Keratinocyte (primary cell): ENCODE results near the gene KRTAP10-8. TPM values are rescaled to one million over a fixed set of nuclear protein-coding genes. Genes with fewer than 3 reads are reported as not detected.
"Not testable (repeated sequence)": the region's sequence is repeated elsewhere in the genome, so short reads cannot be mapped to it uniquely, and the experiment has no call there.

Experiments
- DNase-seq: peaks from one replicate; pipeline ENCODE4 v3.0.0-alpha.2; 2011; ENCODE audit warnings: low read depth, missing footprints, low spot score
- FAIRE-seq: peaks from 2 replicates; lab custom pipeline; 2011; peaks lifted over from hg19 to GRCh38; lab: Jason Lieb, UNC
- H2AFZ ChIP-seq: 2 replicates; pipeline ENCODE4 v1.6.0; 2012; ENCODE audit warnings: low read length, control low read depth, inconsistent platforms; ENCODE audit not compliant: control insufficient read depth
- H3K27ac ChIP-seq: 2 replicates; pipeline ENCODE4 v1.5.1; 2011; ENCODE audit warnings: low read length; ENCODE audit not compliant: control insufficient read depth, insufficient read depth
- H3K27me3 ChIP-seq: 3 replicates; pipeline ENCODE4 v1.6.0; 2011; ENCODE audit warnings: low read length; ENCODE audit not compliant: control insufficient read depth, insufficient read depth; ENCODE audit errors: extremely low read depth
- H3K36me3 ChIP-seq, 2 experiments: 2 replicates in 1 of 2; 3 replicates in 1 of 2; pipeline ENCODE4 v1.5.1; 2011; ENCODE audit warnings: low read length in 2 of 2, mild to moderate bottlenecking in 1 of 2; ENCODE audit not compliant: control insufficient read depth in 2 of 2, insufficient read depth in 2 of 2; ENCODE audit errors: extremely low read depth in 1 of 2
- H3K4me1 ChIP-seq: 3 replicates; pipeline ENCODE4 v1.5.1; 2011; ENCODE audit warnings: low read length; ENCODE audit not compliant: control insufficient read depth, insufficient read depth; ENCODE audit errors: extremely low read depth
- H3K4me2 ChIP-seq: 3 replicates; pipeline ENCODE4 v1.6.0; 2011; ENCODE audit warnings: low read depth, low read length; ENCODE audit not compliant: control insufficient read depth, insufficient read depth; ENCODE audit errors: extremely low read depth
- H3K4me3 ChIP-seq, 3 experiments: fragments of 200-600 bp in 1 of 3; sonication (generic) in 1 of 3; 2 replicates in 2 of 3; 3 replicates in 1 of 3; pipeline ENCODE4 v1.5.1; 2011 to 2016; ENCODE audit warnings: low read length in 3 of 3, mild to moderate bottlenecking in 3 of 3, control low read depth in 2 of 3, inconsistent platforms in 1 of 3, low read depth in 1 of 3, mixed read lengths in 1 of 3, mixed run types in 1 of 3, moderate library complexity in 1 of 3; ENCODE audit not compliant: control insufficient read depth in 2 of 3, insufficient read depth in 2 of 3; ENCODE audit errors: extremely low read depth in 1 of 3
- H3K79me2 ChIP-seq: 2 replicates; pipeline ENCODE4 v1.6.0; 2012; ENCODE audit warnings: low read length; ENCODE audit not compliant: control insufficient read depth, insufficient read depth
- H3K9ac ChIP-seq: 3 replicates; pipeline ENCODE4 v1.6.0; 2011; ENCODE audit warnings: low read length; ENCODE audit not compliant: control insufficient read depth, insufficient read depth; ENCODE audit errors: extremely low read depth
- H3K9me1 ChIP-seq: 3 replicates; pipeline ENCODE4 v1.6.0; 2011; ENCODE audit warnings: low read length; ENCODE audit not compliant: control insufficient read depth, insufficient read depth; ENCODE audit errors: extremely low read depth
- H3K9me3 ChIP-seq: 2 replicates; pipeline ENCODE4 v1.5.1; 2012; ENCODE audit warnings: low read depth, low read length; ENCODE audit not compliant: control insufficient read depth
- H4K20me1 ChIP-seq: 3 replicates; pipeline ENCODE4 v1.6.0; 2011; ENCODE audit warnings: low read length; ENCODE audit not compliant: control insufficient read depth, insufficient read depth; ENCODE audit errors: extremely low read depth
- CTCF ChIP-seq, 3 experiments: IDR thresholded peaks in 1 of 3; conservative IDR thresholded peaks in 1 of 3; optimal IDR thresholded peaks in 1 of 3; 2 replicates in 2 of 3; 3 replicates in 1 of 3; pipeline versions ENCODE3 to v1.5.1; 2011; ENCODE audit warnings: low read length in 3 of 3, mild to moderate bottlenecking in 3 of 3, moderate library complexity in 2 of 3, control low read depth in 1 of 3, inconsistent platforms in 1 of 3; ENCODE audit not compliant: insufficient read depth in 2 of 3; ENCODE audit errors: extremely low read depth in 1 of 3
- EZH2 ChIP-seq: IDR thresholded peaks from one replicate; pipeline ENCODE4 v1.6.1; 2012; ENCODE audit warnings: inconsistent platforms, mild to moderate bottlenecking, low read length, moderate library complexity
- dilution Hi-C: fragments of 300-500 bp; cut with MboI; formaldehyde crosslinking; loops from one replicate; pipeline ENCODE4 v1.7.0; 2020; ENCODE audit warnings: low sequenced_read_pairs; ENCODE audit not compliant: extremely low pct_ligation_motif_present
- polyA plus RNA-seq, 5 experiments: library from polyadenylated mRNA; depleted of rRNA in 3 of 5; stranded (reverse) in 3 of 5; stranded (forward) in 1 of 5; unstranded in 1 of 5; fragments of >200 nt; gene quantifications; 1 replicate in 1 of 5; 2 replicates in 3 of 5; 3 replicates in 1 of 5; pipeline versions ENCODE4 v1.2.1 to v1.2.3, GENCODE V29; 2011 to 2012; ENCODE audit warnings: missing spikeins in 2 of 5, low read depth in 1 of 5, low replicate concordance in 1 of 5

Gene KRTAP10-8
- polyA plus RNA-seq, 1 donor (not counting 4 experiments of a cell fraction or from before 2014, with no cell fraction given) = not detected

- no peak for DNase-seq
- H3K4me3 ChIP-seq = no peak within 1 kb of the TSS
Measured at GRCh38 chr21:44637018-44637850, 25.4 kb downstream of the KRTAP10-8 start, which contains the start of gene KRTAP10-10. Gene KRTAP10-10 (plus strand): TSS chr21:44637356. CDS start chr21:44637418, 62 bp downstream.

GRCh38 chr21:44637851-44638348 is 26.0 kb downstream of the KRTAP10-8 start:
- H3K9me3 ChIP-seq, H3K27ac ChIP-seq, H3K9me1 ChIP-seq, H3K36me3 ChIP-seq, H3K4me2 ChIP-seq, dilution Hi-C loops, H3K9ac ChIP-seq, H2AFZ ChIP-seq, H3K4me3 ChIP-seq, H4K20me1 ChIP-seq, H3K27me3 ChIP-seq, H3K4me1 ChIP-seq, DNase-seq, FAIRE-seq, H3K79me2 ChIP-seq: not testable (repeated sequence)

More at GRCh38 chr21:44637018-44637850, 25.4 kb downstream of the KRTAP10-8 start, which contains the start of gene KRTAP10-10:
- Histone ChIP-seq H3K27me3 (no peaks in the 10 kb centered on the region), H3K9me1 (no peaks in the 10 kb centered on the region), H3K79me2 (no peaks in the 10 kb centered on the region), H3K27ac (no peak within 1 kb of the TSS), H3K9me3 (no peaks in the 10 kb centered on the region), H3K9ac (no peak within 1 kb of the TSS), H3K4me1 (no peaks in the 10 kb centered on the region), H3K36me3 (no peaks in the 10 kb centered on the region), H3K4me2 (no peak within 1 kb of the TSS), H2AFZ (no peak within 1 kb of the TSS), H4K20me1 (no peaks in the 10 kb centered on the region)
- dilution Hi-C loops = no loop called here
- TF ChIP-seq EZH2 (no peak), CTCF (optimal IDR thresholded peaks at IDR 0.05 in 1 of 3, IDR thresholded peaks at IDR 0.05 in 1 of 3, conservative IDR thresholded peaks at IDR 0.05 in 1 of 3; ENCODE audit: extremely low read depth in 1 of 3, insufficient read depth in 2 of 3, low read length in 3 of 3) (no peak)
- no peak for FAIRE-seq

GRCh38 chr21:44638506-44639330 is 26.8 kb downstream of the KRTAP10-8 start:
- H3K27me3 ChIP-seq, DNase-seq, H3K36me3 ChIP-seq, H3K4me3 ChIP-seq, H3K4me2 ChIP-seq, H3K79me2 ChIP-seq, H3K9me3 ChIP-seq, FAIRE-seq, H3K4me1 ChIP-seq, H3K9ac ChIP-seq, H3K9me1 ChIP-seq, H2AFZ ChIP-seq, H3K27ac ChIP-seq, dilution Hi-C loops, H4K20me1 ChIP-seq: not testable (repeated sequence)
